GM20000 (cell line): ENCODE data around the gene CAMK1.

ENCODE experiments used
- DNase-seq: peaks from one replicate; pipeline ENCODE4 v3.0.0; 2012; ENCODE audit warnings: low spot score
- CTCF ChIP-seq: IDR thresholded peaks from 2 replicates; pipeline ENCODE4 v1.5.1; 2012; ENCODE audit warnings: mild to moderate bottlenecking, control low read depth; ENCODE audit errors: extremely low read depth, missing control alignments

The CAMK1 gene

GRCh38 chr3:9768141-9768775 lies 1.5 kb downstream of the CAMK1 start:
- TF ChIP-seq CTCF: no peak
- DNase-seq: no peak

- TF ChIP-seq CTCF: no peak
- DNase-seq: no peak
Observed at GRCh38 chr3:9767418-9767817, 2.3 kb downstream of the CAMK1 start.

GRCh38 chr3:9765865-9766264 lies 3.9 kb downstream of the CAMK1 start:
- no peak for DNase-seq
- TF ChIP-seq CTCF: no peak

GRCh38 chr3:9762871-9763270 lies 6.9 kb downstream of the CAMK1 start:
- no peak for TF ChIP-seq CTCF
- no peak for DNase-seq

GRCh38 chr3:9761919-9762318 lies 7.8 kb downstream of the CAMK1 start:
- DNase-seq: no peak
- TF ChIP-seq CTCF: no peak

- no peak for TF ChIP-seq CTCF
- DNase-seq: no peak
Observed at GRCh38 chr3:9760779-9761505, 8.8 kb downstream of the CAMK1 start.

- DNase-seq: no peak
- TF ChIP-seq CTCF: no peak
Observed at GRCh38 chr3:9757427-9757826, 12.3 kb downstream of the CAMK1 start.
